Astrocyte of the cerebellum (primary cell): ENCODE measurements around the gene FGFR2.

Experiments
- DNase-seq: peaks from one replicate; pipeline ENCODE4 v3.0.0-alpha.2; 2011; ENCODE audit warnings: low read depth
- H3K4me3 ChIP-seq: 2 replicates; pipeline ENCODE4 v1.5.1; 2011; ENCODE audit warnings: mild to moderate bottlenecking, low read depth, low read length, moderate library complexity
- CTCF ChIP-seq: IDR thresholded peaks from 2 replicates; pipeline ENCODE4 v1.5.1; 2012; ENCODE audit warnings: low read length, low read depth, moderate library complexity, mild to moderate bottlenecking; ENCODE audit errors: missing control alignments
- in situ Hi-C: cut with HindIII; loops from 2 replicates; pipeline ENCODE4 v1.10.0; 2017; ENCODE audit warnings: low sequenced_read_pairs

Gene FGFR2

DNA sequence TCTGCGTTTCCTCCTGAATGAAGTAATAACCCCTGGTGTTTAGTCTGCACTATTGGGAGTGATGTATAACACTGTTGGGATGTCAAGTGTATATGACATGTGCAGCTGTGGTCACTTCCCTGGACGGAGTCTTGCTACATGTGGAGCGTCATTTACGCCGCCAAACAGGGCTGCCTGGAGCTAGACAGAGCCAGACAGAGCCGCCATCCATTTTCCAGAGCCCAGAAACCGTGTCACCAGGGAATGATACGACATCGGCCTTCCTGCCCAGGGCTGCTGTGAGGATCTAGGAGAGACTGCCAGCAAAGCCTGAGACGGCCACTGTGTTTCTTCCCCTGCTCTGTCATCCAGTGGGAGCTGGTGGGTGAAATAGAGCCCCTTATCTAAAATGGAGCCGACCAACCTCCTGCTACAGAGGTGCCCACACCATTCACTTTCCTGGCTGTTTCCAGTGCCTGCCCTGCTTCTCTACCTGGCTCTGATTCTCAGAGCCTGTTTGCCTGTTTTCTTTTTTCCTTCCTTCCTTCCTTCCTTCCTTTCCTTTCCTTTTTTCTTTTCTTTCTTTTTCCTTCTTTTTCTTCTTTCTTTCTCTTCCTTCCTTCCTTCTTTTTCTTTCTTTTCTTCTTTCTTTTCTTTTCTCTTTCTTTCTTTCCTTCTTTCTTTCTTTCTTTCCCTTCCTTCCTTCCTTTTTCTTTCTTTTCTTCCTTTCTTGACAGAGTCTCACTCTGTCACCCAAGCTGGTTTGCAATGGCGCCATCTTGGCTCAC lies 13.3 kb upstream of the FGFR2 start:
- no peak overlapping the region for H3K4me3 ChIP-seq
- no peak for DNase-seq
- in situ Hi-C loops: no loop called here
- TF ChIP-seq CTCF: no peak

DNA sequence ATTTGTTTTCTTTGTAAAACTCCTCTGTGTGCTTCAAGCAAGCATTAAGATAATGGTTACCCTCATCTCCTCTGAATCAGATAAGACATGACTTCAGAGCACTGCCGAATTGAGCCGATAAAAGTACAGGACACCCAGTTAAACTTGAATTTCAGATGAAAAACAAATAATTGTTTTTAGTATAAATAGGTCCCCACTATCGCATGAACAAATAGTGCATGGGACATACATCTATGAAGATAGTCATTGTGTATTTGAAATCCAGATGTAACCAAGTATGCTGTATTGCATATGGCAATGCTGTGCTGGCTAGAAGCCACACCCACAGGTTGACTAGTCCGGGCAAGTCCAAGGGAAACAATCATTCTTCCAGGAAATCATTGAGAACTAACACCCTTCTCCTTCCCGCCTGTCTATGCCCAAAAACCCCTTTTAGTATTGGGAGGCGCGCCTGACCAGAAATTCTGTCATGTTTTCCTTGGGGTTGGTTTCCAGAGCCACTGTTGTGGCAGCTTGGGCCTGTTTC lies 12.6 kb upstream of the FGFR2 start:
- TF ChIP-seq CTCF: no peak
- H3K4me3 ChIP-seq: no peak overlapping the region
- in situ Hi-C loops: no loop called here
- DNase-seq: no peak

- TF ChIP-seq CTCF: no peak
- no peak overlapping the region for H3K4me3 ChIP-seq
- in situ Hi-C loops: no loop called here
- no peak for DNase-seq
Observed at GRCh38 chr10:121609426-121610380, 11.5 kb upstream of the FGFR2 start.

DNA sequence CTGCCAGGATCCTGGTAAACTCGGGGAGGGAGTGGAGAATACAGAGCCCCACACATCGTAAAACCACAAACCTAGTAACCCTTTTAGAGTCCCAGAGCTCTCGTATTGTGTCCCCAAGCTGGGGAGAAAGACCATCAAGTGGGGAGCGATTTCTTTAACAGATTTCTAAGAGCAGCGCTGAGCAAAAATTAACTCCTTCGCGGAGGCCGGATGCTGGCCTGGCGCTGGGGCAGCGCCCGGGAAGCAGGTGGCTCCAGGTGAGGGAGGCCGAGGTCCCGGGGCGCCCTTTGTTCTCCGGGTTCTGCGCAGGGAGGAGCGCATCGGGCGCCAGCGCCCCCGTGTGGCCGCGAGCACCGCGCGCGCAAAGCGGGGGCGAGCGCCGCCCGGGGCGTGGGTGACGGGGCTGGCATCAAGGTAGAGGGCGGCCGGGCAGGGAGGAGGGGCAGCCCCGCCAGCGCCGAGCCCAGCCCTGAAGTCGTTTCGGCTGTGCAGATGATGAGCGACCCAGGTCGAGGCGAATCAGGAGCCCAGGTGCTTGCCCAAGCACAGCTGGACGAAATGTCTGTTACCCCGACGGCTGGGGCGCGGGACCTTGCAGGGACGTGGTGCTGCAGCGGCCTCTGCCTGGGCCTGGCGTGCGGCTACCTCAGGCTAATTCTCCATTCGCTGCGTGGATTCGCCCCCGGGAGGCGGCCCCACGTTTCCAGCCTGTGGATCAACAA lies 10.4 kb upstream of the FGFR2 start:
- TF ChIP-seq CTCF: peak; percentile 71
- in situ Hi-C loops: no loop called here
- DNase-seq: no peak
- H3K4me3 ChIP-seq: peak overlapping the region; percentile 16

DNA sequence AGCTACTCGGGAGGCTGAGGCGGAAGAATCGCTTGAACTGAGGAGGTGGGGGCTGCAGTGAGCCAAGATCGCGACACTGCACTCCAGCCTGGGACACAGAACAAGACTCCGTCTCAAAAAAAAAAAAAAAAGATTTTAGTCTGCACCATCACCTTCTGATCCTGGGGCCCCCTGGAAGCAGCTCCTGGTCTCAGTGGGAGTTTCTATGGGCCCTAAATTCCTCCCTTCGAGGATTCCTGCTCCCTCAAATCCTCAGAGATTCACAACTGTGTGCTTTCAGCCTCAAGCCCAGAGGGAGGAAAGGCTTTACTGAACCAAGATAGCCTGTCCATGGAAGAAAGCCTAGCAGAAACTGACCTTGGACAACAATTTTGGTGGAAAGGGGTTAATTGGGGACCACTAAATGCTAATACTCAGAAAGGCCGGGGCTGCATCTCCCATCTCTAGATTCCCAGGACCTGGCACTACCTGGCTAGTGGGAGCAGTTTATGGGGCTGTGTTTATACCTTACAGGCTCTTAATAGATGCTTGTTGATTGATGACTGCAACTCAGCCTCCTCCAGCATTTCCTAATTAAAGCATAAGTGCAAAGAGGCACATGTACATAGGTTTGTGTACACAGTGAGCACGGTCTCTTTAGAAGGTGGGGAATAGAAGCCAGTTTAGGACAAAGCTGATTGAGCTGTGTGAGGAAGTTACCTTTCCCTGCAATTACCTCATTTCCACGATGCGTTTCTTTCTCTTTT lies 9.2 kb upstream of the FGFR2 start:
- in situ Hi-C loops: no loop called here
- DNase-seq: no peak
- no peak overlapping the region for H3K4me3 ChIP-seq
- TF ChIP-seq CTCF: no peak
